ENCODE results near the gene DGKB. TPM values are rescaled to one million over a fixed set of nuclear protein-coding genes. Genes with fewer than 3 reads are reported as not detected.

Gene DGKB
- total RNA-seq, 4 donors from 2014 or later, result 0.78 to 2.5 (median 1.5) TPM

DNA sequence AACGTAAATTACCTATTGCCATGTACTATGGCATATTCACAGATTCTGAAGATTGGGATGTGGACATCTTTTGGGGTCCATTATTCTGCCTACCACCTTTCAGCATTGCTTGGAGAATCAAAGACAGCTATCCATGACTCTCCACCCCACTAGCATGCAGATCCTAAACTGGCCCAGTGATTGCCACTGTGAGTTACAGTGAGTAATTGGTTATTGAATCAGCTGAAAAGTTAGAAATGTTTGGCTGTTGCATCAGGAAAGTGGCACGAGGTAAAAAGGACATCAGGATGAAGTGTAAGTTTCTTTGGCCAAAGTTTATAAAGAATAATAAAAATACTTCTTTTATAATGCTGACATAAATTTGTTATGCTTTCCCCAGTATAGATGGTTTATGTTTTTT lies 764.9 kb downstream of the DGKB start:
- DNase-seq (ENCODE audit: low spot score in 2 of 2), result no peak
- Histone ChIP-seq H3K4me3 (no peak overlapping the region), H3K9me3 (no peaks in the 10 kb centered on the region), H3K27ac (no peak overlapping the region), H3K27me3 (no peaks in the 10 kb centered on the region), H3K4me1 (no peaks in the 10 kb centered on the region), H3K36me3 (no peaks in the 10 kb centered on the region)
- WGBS, 2 donors, result 68 to 72% methylated on average over 2 of the region's 2 CpGs
- TF ChIP-seq EP300 (IDR thresholded peaks at IDR 0.05) (no peak), POLR2A (IDR thresholded peaks at IDR 0.05) (no peak)
- TF ChIP-seq, protein P1, sequence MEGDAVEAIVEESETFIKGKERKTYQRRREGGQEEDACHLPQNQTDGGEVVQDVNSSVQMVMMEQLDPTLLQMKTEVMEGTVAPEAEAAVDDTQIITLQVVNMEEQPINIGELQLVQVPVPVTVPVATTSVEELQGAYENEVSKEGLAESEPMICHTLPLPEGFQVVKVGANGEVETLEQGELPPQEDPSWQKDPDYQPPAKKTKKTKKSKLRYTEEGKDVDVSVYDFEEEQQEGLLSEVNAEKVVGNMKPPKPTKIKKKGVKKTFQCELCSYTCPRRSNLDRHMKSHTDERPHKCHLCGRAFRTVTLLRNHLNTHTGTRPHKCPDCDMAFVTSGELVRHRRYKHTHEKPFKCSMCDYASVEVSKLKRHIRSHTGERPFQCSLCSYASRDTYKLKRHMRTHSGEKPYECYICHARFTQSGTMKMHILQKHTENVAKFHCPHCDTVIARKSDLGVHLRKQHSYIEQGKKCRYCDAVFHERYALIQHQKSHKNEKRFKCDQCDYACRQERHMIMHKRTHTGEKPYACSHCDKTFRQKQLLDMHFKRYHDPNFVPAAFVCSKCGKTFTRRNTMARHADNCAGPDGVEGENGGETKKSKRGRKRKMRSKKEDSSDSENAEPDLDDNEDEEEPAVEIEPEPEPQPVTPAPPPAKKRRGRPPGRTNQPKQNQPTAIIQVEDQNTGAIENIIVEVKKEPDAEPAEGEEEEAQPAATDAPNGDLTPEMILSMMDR (IDR thresholded peaks at IDR 0.05), result no peak

DNA sequence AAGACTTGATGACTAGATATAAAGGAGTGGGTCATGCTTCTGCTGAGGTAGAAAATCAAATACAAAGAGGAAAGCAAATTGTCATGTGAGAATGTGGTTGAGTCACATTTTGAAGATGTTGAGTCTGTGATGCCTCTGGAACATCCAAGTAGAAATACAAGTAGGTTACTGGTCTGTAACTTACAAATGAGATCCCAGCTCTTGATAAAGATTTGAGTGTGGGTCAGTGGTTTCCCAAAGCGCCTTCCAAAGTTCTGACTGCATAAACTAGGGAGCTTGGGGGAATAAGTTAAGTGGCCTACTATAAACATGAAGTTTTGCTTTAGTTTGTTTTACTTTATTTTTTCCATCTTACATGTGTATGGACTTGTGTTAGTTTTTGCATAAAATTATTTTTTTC lies 768.8 kb downstream of the DGKB start:
- WGBS, 2 donors, result 86 to 89% methylated on average over 1 of the region's 1 CpG
- H3K27ac ChIP-seq, result no peak overlapping the region
- no peaks in the 10 kb centered on the region for H3K27me3 ChIP-seq
- TF ChIP-seq POLR2A (IDR thresholded peaks at IDR 0.05) (no peak), EP300 (IDR thresholded peaks at IDR 0.05) (no peak)
- TF ChIP-seq, protein P1 (IDR thresholded peaks at IDR 0.05), result no peak
- H3K4me1 ChIP-seq, result no peaks in the 10 kb centered on the region
- DNase-seq (ENCODE audit: low spot score in 2 of 2), result no peak
- H3K36me3 ChIP-seq, result no peaks in the 10 kb centered on the region
- H3K9me3 ChIP-seq, result no peaks in the 10 kb centered on the region
- no peak overlapping the region for H3K4me3 ChIP-seq

DNA sequence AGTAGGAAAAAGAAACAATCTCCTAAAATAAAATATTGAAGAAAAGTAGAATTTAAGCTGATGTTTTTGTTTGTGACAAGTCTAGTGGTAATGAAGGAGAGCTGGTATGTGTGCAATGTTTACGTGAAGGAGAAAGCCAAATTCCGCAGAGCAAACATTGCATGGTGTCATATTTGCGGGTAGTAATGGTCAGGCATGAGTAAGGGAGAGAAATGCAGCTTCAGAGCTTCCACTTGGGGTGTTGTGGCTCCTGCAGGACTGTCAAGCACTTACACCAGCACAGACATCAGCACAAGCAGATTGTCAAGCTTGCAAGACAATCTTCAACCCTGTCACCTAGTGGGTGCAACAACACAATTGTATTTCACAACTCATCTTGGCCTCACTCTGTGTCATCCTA lies 776.6 kb downstream of the DGKB start:
- no peaks in the 10 kb centered on the region for H3K36me3 ChIP-seq
- H3K27me3 ChIP-seq, result no peaks in the 10 kb centered on the region
- H3K4me1 ChIP-seq, result no peaks in the 10 kb centered on the region
- H3K27ac ChIP-seq, result no peak overlapping the region
- TF ChIP-seq EP300 (IDR thresholded peaks at IDR 0.05) (no peak), POLR2A (IDR thresholded peaks at IDR 0.05) (no peak)
- TF ChIP-seq, protein P1 (IDR thresholded peaks at IDR 0.05), result no peak
- no peaks in the 10 kb centered on the region for H3K9me3 ChIP-seq
- no peak overlapping the region for H3K4me3 ChIP-seq
- DNase-seq (ENCODE audit: low spot score in 2 of 2), result no peak
- WGBS, 2 donors, result 76 to 86% methylated on average over 3 of the region's 3 CpGs

DNA sequence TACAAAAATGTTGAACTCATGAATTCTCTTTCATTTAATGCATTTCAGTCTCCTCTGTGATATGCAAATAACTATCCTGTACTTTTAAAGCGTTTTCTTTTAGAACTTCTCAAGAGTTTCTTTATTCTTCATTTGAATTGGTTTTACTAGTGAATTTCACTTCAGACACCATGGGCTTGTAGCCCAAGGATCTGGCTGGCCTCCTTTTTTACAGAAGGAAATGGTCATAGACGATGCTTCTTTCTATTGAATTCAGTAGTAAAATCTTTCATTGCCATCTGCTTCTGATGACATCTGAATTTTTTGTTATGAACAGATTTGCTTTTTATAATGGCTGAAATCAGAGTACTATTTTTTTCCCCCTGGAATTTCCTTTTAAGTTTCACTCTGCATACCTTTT lies 777.8 kb downstream of the DGKB start:
- 51 to 67% methylated on average over 2 of the region's 2 CpGs for WGBS, 2 donors
- Histone ChIP-seq H3K9me3 (no peaks in the 10 kb centered on the region), H3K4me3 (no peak overlapping the region), H3K36me3 (no peaks in the 10 kb centered on the region), H3K27ac (no peak overlapping the region), H3K27me3 (no peaks in the 10 kb centered on the region), H3K4me1 (no peaks in the 10 kb centered on the region)
- no peak for DNase-seq (ENCODE audit: low spot score in 2 of 2)
- no peak for TF ChIP-seq EP300 (IDR thresholded peaks at IDR 0.05)
- TF ChIP-seq, protein P1 (IDR thresholded peaks at IDR 0.05), result no peak
- TF ChIP-seq POLR2A (IDR thresholded peaks at IDR 0.05), result no peak

DNA sequence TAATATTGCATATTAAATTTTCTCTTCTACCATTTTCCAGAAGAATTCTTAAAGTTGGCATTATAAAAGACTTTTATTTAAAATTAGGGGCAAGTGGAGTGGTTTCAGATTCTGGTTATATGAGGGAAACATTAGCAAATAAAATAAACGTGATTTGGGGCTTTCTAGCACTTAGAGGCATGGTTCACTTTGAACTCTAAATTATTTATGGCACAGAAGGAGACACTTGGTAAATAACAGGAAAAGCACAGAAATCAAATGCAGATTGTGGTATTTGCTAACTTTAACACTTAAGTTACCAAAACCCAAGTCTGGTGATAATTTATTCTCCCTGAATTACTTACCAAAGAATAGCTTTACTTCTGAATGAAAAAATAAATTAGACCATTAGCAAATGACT lies 778.6 kb downstream of the DGKB start:
- TF ChIP-seq EP300 (IDR thresholded peaks at IDR 0.05) (no peak), POLR2A (IDR thresholded peaks at IDR 0.05) (no peak)
- TF ChIP-seq, protein P1 (IDR thresholded peaks at IDR 0.05), result no peak
- Histone ChIP-seq H3K27me3 (no peaks in the 10 kb centered on the region), H3K27ac (no peak overlapping the region), H3K36me3 (no peaks in the 10 kb centered on the region), H3K4me3 (no peak overlapping the region), H3K4me1 (no peaks in the 10 kb centered on the region), H3K9me3 (no peaks in the 10 kb centered on the region)
- 23 to 27% methylated on average over 1 of the region's 1 CpG for WGBS, 2 donors
- DNase-seq (ENCODE audit: low spot score in 2 of 2), result no peak
